T-helper 1 cell (primary cell): ENCODE measurements around the gene KMO.

Experiments used
- DNase-seq, 5 donors: peaks; one replicate each; pipeline ENCODE4 v3.0.0-alpha.2; 2012 to 2020

KMO gene

GRCh38 chr1:241630899-241631298 is 98.7 kb downstream of the KMO start:
- no peak for DNase-seq

GRCh38 chr1:241631674-241632073 is 99.5 kb downstream of the KMO start:
- DNase-seq, result no peak

- DNase-seq, result no peak
These were observed 100.8 kb downstream of the KMO start for GRCh38 chr1:241632987-241633386.

- DNase-seq, result no peak
These were observed 103.5 kb downstream of the KMO start for GRCh38 chr1:241635556-241636152.

- DNase-seq, result no peak
These were observed 104.1 kb downstream of the KMO start for GRCh38 chr1:241636291-241636690.

GRCh38 chr1:241637046-241637590 is 104.9 kb downstream of the KMO start:
- DNase-seq, result no peak

- DNase-seq, result no peak
These were observed 105.4 kb downstream of the KMO start for GRCh38 chr1:241637604-241638003.

GRCh38 chr1:241638099-241638682 is 106.0 kb downstream of the KMO start:
- DNase-seq, result no peak

- DNase-seq, result peak in 1 of 5 donors; percentile 17
These were observed 106.9 kb downstream of the KMO start for GRCh38 chr1:241638909-241639622.

- peak in 4 of 5 donors; percentile 8 to 23 (median 13) for DNase-seq
These were observed 107.5 kb downstream of the KMO start for GRCh38 chr1:241639623-241640148.

- peak; percentile 79 to 91 (median 84) for DNase-seq
These were observed 108.1 kb downstream of the KMO start, which contains the start of the genes CHML and OPN3 for GRCh38 chr1:241640149-241640866. Gene CHML (minus strand): TSS chr1:241640369. CDS start chr1:241635766, 4,603 bp downstream. Gene OPN3 (minus strand): TSS chr1:241640369. CDS start chr1:241640254, 115 bp downstream.

- DNase-seq, result no peak
These were observed 108.9 kb downstream of the KMO start for GRCh38 chr1:241640867-241641622.

GRCh38 chr1:241641773-241642592 is 109.8 kb downstream of the KMO start:
- DNase-seq, result no peak

- DNase-seq, result no peak
These were observed 110.4 kb downstream of the KMO start for GRCh38 chr1:241642593-241642944.

GRCh38 chr1:241644259-241644658 is 112.1 kb downstream of the KMO start:
- no peak for DNase-seq

GRCh38 chr1:241645199-241645598 is 113.0 kb downstream of the KMO start:
- no peak for DNase-seq
